T-cell (primary cell): ENCODE results near the gene MTMR8. TPM values are rescaled to one million over a fixed set of nuclear protein-coding genes. Genes with fewer than 3 reads are reported as not detected.

Experiments
- ATAC-seq, 4 experiments: fragments of 200-7000 bp in 3 of 4; fragments of 150-1000 bp in 1 of 4; cut with Tn5 transposase; replicated peaks in 1 of 4; 1 replicate in 3 of 4; 2 replicates in 1 of 4; pipeline ENCODE4 v1.10.0; 2021; ENCODE audit warnings: moderate library complexity in 3 of 4, mild to moderate bottlenecking in 2 of 4, moderate number of reproducible peaks in 1 of 4
- CTCF ChIA-PET, 2 donors: fragments of 300-600 bp; sonication (Branson Sonifier 250); formaldehyde crosslinking; loops; one replicate each; lab custom pipeline; 2022; ENCODE audit warnings: antibody characterized with exemption in 2 of 2; lab: Charles Lee
- POLR2A ChIA-PET, 2 donors: fragments of 300-600 bp; sonication (Branson Sonifier 250); formaldehyde crosslinking; loops; one replicate each; lab custom pipeline; 2022; ENCODE audit warnings: antibody characterized with exemption in 2 of 2; lab: Charles Lee
- DNase-seq, 35 experiments: peaks; one replicate each; pipeline versions ENCODE4 v3.0.0 to v3.0.0-alpha.2; 2013 to 2023
- H3K27ac ChIP-seq: one replicate; pipeline ENCODE4 v1.5.1; 2013; ENCODE audit warnings: low read length
- H3K27me3 ChIP-seq, 2 experiments: replicated peaks in 1 of 2; 1 replicate in 1 of 2; 2 replicates in 1 of 2; pipeline versions ENCODE4 v1.6.1 to v1.7.0; 2013; ENCODE audit warnings: low read length in 1 of 2, mixed read lengths in 1 of 2; ENCODE audit not compliant: control insufficient read depth in 2 of 2, insufficient read depth in 2 of 2; ENCODE audit errors: extremely low read depth in 1 of 2
- H3K36me3 ChIP-seq, 2 donors: 1 replicate in 1 of 2; 2 replicates in 1 of 2; pipeline versions ENCODE4 v1.6.1 to v1.7.0; 2013; ENCODE audit warnings: low read length in 1 of 2; ENCODE audit not compliant: control insufficient read depth in 2 of 2, insufficient read depth in 1 of 2; ENCODE audit errors: extremely low read depth in 1 of 2
- H3K4me1 ChIP-seq, 2 experiments: 1 replicate in 1 of 2; 2 replicates in 1 of 2; pipeline versions ENCODE4 v1.6.1 to v1.7.0; 2013; ENCODE audit warnings: low read length in 2 of 2, mixed read lengths in 1 of 2; ENCODE audit not compliant: insufficient read depth in 2 of 2, control insufficient read depth in 1 of 2; ENCODE audit errors: extremely low read depth in 1 of 2
- H3K4me3 ChIP-seq, 2 donors: 1 replicate in 1 of 2; 2 replicates in 1 of 2; pipeline versions ENCODE4 v1.5.1 to v1.7.0; 2013; ENCODE audit warnings: mild to moderate bottlenecking in 2 of 2, low read length in 1 of 2, moderate library complexity in 1 of 2; ENCODE audit not compliant: control insufficient read depth in 1 of 2; ENCODE audit errors: extremely low read depth in 1 of 2
- H3K9me3 ChIP-seq: 2 replicates; pipeline ENCODE4 v1.7.0; 2013
- H3K27ac Mint-ChIP-seq, 2 donors: one replicate each; pipeline ENCODE4 v1.8.0; 2020 to 2021; ENCODE audit warnings: mild to moderate bottlenecking in 2 of 2, mixed read lengths in 2 of 2
- H3K27me3 Mint-ChIP-seq, 2 donors: one replicate each; pipeline ENCODE4 v1.8.0; 2021 to 2022; ENCODE audit warnings: mixed read lengths in 2 of 2
- H3K36me3 Mint-ChIP-seq: one replicate; pipeline ENCODE4 v1.8.0; 2021; ENCODE audit warnings: mixed read lengths
- H3K4me1 Mint-ChIP-seq, 3 donors: one replicate each; pipeline ENCODE4 v1.8.0; 2020 to 2022; ENCODE audit warnings: mixed read lengths in 3 of 3, mild to moderate bottlenecking in 1 of 3
- H3K4me3 Mint-ChIP-seq, 3 donors: one replicate each; pipeline ENCODE4 v1.8.0; 2020 to 2022; ENCODE audit warnings: mild to moderate bottlenecking in 3 of 3, mixed read lengths in 3 of 3, moderate library complexity in 3 of 3
- H3K9me3 Mint-ChIP-seq, 3 donors: one replicate each; pipeline ENCODE4 v1.8.0; 2020 to 2022; ENCODE audit warnings: mixed read lengths in 3 of 3
- WGBS: methylation state at CpG from one replicate; pipeline ENCODE4 v1.1.5; 2013; ENCODE audit warnings: missing lambda C conversion rate; ENCODE audit not compliant: insufficient coverage; 5-methylcytosine and 5-hydroxymethylcytosine counted together
- total RNA-seq, 35 experiments: library from RNA in 6 of 35; stranded (reverse) in 6 of 35; fragments of 120-200 nt in 1 of 35; gene quantifications; one replicate each; pipeline versions ENCODE4 v1.2.1 to v1.2.4 and lab custom pipeline; 2013 to 2026

Gene MTMR8
- total RNA-seq, 5 donors from 2014 or later (not counting 1 experiment from before 2014, with no cell fraction given), result 3.9 to 6.7 (median 5.8) TPM

- Mint-ChIP-seq H3K9me3 (peaks cover 0 to under 1% (median 0%) of the 10 kb centered on the region in 3 donors), H3K4me3 (no peak overlapping the region), H3K27ac (no peak overlapping the region), H3K27me3 (no peaks in the 10 kb centered on the region), H3K36me3 (peaks cover 64% of the 10 kb centered on the region), H3K4me1 (no peaks in the 10 kb centered on the region)
- ChIA-PET CTCF (no interaction called here), POLR2A (no interaction called here)
- DNase-seq (no peak), ATAC-seq (no peak)
- Histone ChIP-seq H3K9me3 (no peaks in the 10 kb centered on the region), H3K27me3 (no peaks in the 10 kb centered on the region), H3K36me3 (no peaks in the 10 kb centered on the region), H3K4me3 (no peak overlapping the region), H3K27ac (no peak overlapping the region), H3K4me1 (no peaks in the 10 kb centered on the region)
Measured at GRCh38 chrX:64265265-64265664, 130.0 kb downstream of the MTMR8 start.

GRCh38 chrX:64230123-64230970, 164.9 kb downstream of the MTMR8 start, which contains the start of gene ASB12:
TSS of gene ASB12 (minus strand) at chrX:64230607. CDS start at chrX:64225650, 4,957 bp downstream.
- Histone ChIP-seq H3K36me3 (no peaks in the 10 kb centered on the region), H3K4me3 (no peak within 1 kb of the TSS), H3K4me1 (no peaks in the 10 kb centered on the region), H3K27me3 (no peaks in the 10 kb centered on the region), H3K27ac (no peak within 1 kb of the TSS), H3K9me3 (no peaks in the 10 kb centered on the region)
- POLR2A ChIA-PET, result no interaction called here
- Mint-ChIP-seq H3K36me3 (no peaks in the 10 kb centered on the region), H3K9me3 (peaks cover 0 to 3% (median 3%) of the 10 kb centered on the region in 3 donors), H3K4me1 (no peaks in the 10 kb centered on the region), H3K27ac (no peak within 1 kb of the TSS), H3K4me3 (no peak within 1 kb of the TSS), H3K27me3 (peaks cover 0 to 4% of the 10 kb centered on the region in 2 donors)
- DNase-seq (no peak), ATAC-seq (no peak)
- CTCF ChIA-PET, result no interaction called here
- WGBS, result 95% methylated on average over 4 of the region's 17 CpGs

DNA sequence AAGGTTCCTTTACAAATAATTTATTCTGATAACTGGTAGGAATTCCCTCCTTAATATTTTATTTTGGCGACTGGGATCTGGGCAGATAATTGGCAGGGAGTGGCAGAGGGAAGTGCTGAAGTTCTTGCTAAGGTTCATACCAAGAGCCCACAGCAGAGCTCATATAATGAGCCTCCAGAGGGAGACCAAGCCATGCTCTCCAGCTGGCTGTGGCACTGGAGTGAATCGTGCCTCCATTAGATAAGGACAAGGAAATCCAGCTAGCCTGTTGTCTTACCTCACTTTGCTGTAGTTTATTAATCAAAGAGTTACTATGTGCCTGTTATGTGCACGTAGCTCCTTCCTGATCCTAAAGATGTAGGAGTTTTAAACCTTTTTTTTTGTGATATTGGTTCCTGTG, 166.1 kb downstream of the MTMR8 start:
- Mint-ChIP-seq H3K27me3 (peaks cover 0 to 4% of the 10 kb centered on the region in 2 donors), H3K27ac (no peak overlapping the region), H3K9me3 (peaks cover 0 to 3% (median 3%) of the 10 kb centered on the region in 3 donors), H3K4me1 (no peaks in the 10 kb centered on the region), H3K36me3 (no peaks in the 10 kb centered on the region), H3K4me3 (no peak overlapping the region)
- Histone ChIP-seq H3K36me3 (no peaks in the 10 kb centered on the region), H3K4me1 (no peaks in the 10 kb centered on the region), H3K27ac (no peak overlapping the region), H3K27me3 (no peaks in the 10 kb centered on the region), H3K4me3 (no peak overlapping the region), H3K9me3 (no peaks in the 10 kb centered on the region)
- ChIA-PET POLR2A (no interaction called here), CTCF (no interaction called here)
- DNase-seq (no peak), ATAC-seq (no peak)
- no CpG with 5 or more reads among the region's 3 CpGs for WGBS

Other genes with a start within 250 kb of the MTMR8 start
- 1 to 10 TPM; 3.6 to 5.7 (median 4.9) TPM for gene AMER1, start 189.7 kb downstream of the MTMR8 start, total RNA-seq
- gene ASB12, start 164.8 kb downstream of the MTMR8 start, total RNA-seq, result under 1 TPM in 2 of 5 donors, not detected in 3; 0.20 to 0.56 TPM